ENCODE results near the gene PRPF8.

PRPF8 gene

GRCh38 chr17:1628856-1629503 lies 55.7 kb downstream of the PRPF8 start:
- H3K27ac ChIP-seq: peak overlapping the region; percentile 60
- DNase-seq (ENCODE audit: low read depth, low spot score): no peak

GRCh38 chr17:1627982-1628855 lies 56.4 kb downstream of the PRPF8 start, which contains the start of gene SLC43A2:
Gene SLC43A2 (minus strand): TSS chr17:1628834. CDS start chr17:1627874, 960 bp downstream.
- H3K27ac ChIP-seq: peak within 1 kb of the TSS; percentile 60
- no peak for DNase-seq (ENCODE audit: low read depth, low spot score)

GRCh38 chr17:1627182-1627981 lies 57.3 kb downstream of the PRPF8 start:
- no peak for DNase-seq (ENCODE audit: low read depth, low spot score)

GRCh38 chr17:1626333-1626732 lies 58.3 kb downstream of the PRPF8 start:
- DNase-seq (ENCODE audit: low read depth, low spot score): no peak
- H3K27ac ChIP-seq: no peak overlapping the region

More at GRCh38 chr17:1627182-1627981, 57.3 kb downstream of the PRPF8 start:
- H3K27ac ChIP-seq: no peak overlapping the region

GRCh38 chr17:1625581-1625980 lies 59.1 kb downstream of the PRPF8 start:
- no peak overlapping the region for H3K27ac ChIP-seq
- DNase-seq (ENCODE audit: low read depth, low spot score): no peak

GRCh38 chr17:1625053-1625452 lies 59.6 kb downstream of the PRPF8 start:
- no peak overlapping the region for H3K27ac ChIP-seq
- DNase-seq (ENCODE audit: low read depth, low spot score): no peak

- no peak for DNase-seq (ENCODE audit: low read depth, low spot score)
- no peak overlapping the region for H3K27ac ChIP-seq
Observed at GRCh38 chr17:1624650-1625049, 60.0 kb downstream of the PRPF8 start.

GRCh38 chr17:1623057-1623630 lies 61.5 kb downstream of the PRPF8 start:
- H3K27ac ChIP-seq: no peak overlapping the region
- no peak for DNase-seq (ENCODE audit: low read depth, low spot score)

- DNase-seq (ENCODE audit: low read depth, low spot score): no peak
- H3K27ac ChIP-seq: no peak overlapping the region
Observed at GRCh38 chr17:1621273-1621954, 63.3 kb downstream of the PRPF8 start.

GRCh38 chr17:1620486-1620885 lies 64.2 kb downstream of the PRPF8 start:
- no peak for DNase-seq (ENCODE audit: low read depth, low spot score)
- no peak overlapping the region for H3K27ac ChIP-seq

GRCh38 chr17:1617620-1618174 lies 67.0 kb downstream of the PRPF8 start:
- H3K27ac ChIP-seq: no peak overlapping the region
- no peak for DNase-seq (ENCODE audit: low read depth, low spot score)

GRCh38 chr17:1616101-1616500 lies 68.6 kb downstream of the PRPF8 start:
- H3K27ac ChIP-seq: no peak overlapping the region
- DNase-seq (ENCODE audit: low read depth, low spot score): no peak

GRCh38 chr17:1612400-1612799 lies 72.3 kb downstream of the PRPF8 start:
- H3K27ac ChIP-seq: no peak overlapping the region
- no peak for DNase-seq (ENCODE audit: low read depth, low spot score)

- DNase-seq (ENCODE audit: low read depth, low spot score): no peak
- no peak overlapping the region for H3K27ac ChIP-seq
Observed at GRCh38 chr17:1611715-1612114, 73.0 kb downstream of the PRPF8 start.

- DNase-seq (ENCODE audit: low read depth, low spot score): peak; percentile 41
Observed at GRCh38 chr17:1608676-1609075, 76.0 kb downstream of the PRPF8 start.

GRCh38 chr17:1607971-1608320 lies 76.7 kb downstream of the PRPF8 start:
- H3K27ac ChIP-seq: no peak overlapping the region
- DNase-seq (ENCODE audit: low read depth, low spot score): no peak

More at GRCh38 chr17:1608676-1609075, 76.0 kb downstream of the PRPF8 start:
- H3K27ac ChIP-seq: no peak overlapping the region

- no peak for DNase-seq (ENCODE audit: low read depth, low spot score)
- no peak overlapping the region for H3K27ac ChIP-seq
Observed at GRCh38 chr17:1606352-1606985, 78.2 kb downstream of the PRPF8 start.

GRCh38 chr17:1605681-1606351 lies 78.9 kb downstream of the PRPF8 start:
- no peak for DNase-seq (ENCODE audit: low read depth, low spot score)
- no peak overlapping the region for H3K27ac ChIP-seq

Data from epithelial cell of prostate (primary cell).